Cardiac fibroblast (primary cell): ENCODE results near the gene SERTAD2.

Experiments used
- DNase-seq, 2 donors: peaks; one replicate each; pipeline versions ENCODE4 v3.0.0 to v3.0.0-alpha.2; 2010; ENCODE audit warnings: low read depth in 2 of 2
- H3K4me3 ChIP-seq, 2 donors: replicated peaks in 1 of 2; 1 replicate in 1 of 2; 2 replicates in 1 of 2; pipeline ENCODE4 v1.5.1; 2011; ENCODE audit warnings: low read depth in 2 of 2, low read length in 2 of 2, mild to moderate bottlenecking in 2 of 2, moderate library complexity in 1 of 2
- TF ChIP-seq, protein P1 (sequence below): IDR thresholded peaks from one replicate; pipeline ENCODE4 v1.5.1; 2011; ENCODE audit warnings: low read depth, mild to moderate bottlenecking, low read length, inconsistent platforms

SERTAD2 gene, protein sequence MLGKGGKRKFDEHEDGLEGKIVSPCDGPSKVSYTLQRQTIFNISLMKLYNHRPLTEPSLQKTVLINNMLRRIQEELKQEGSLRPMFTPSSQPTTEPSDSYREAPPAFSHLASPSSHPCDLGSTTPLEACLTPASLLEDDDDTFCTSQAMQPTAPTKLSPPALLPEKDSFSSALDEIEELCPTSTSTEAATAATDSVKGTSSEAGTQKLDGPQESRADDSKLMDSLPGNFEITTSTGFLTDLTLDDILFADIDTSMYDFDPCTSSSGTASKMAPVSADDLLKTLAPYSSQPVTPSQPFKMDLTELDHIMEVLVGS

GRCh38 chr2:64653109-64654062, at the start of gene SERTAD2:
Gene SERTAD2, minus strand, starts transcription at chr2:64653913. Its CDS starts 17,042 bp downstream, at chr2:64636871.
- peak within 1 kb of the TSS; percentile 82 to 91 for H3K4me3 ChIP-seq
- TF ChIP-seq, protein P1, sequence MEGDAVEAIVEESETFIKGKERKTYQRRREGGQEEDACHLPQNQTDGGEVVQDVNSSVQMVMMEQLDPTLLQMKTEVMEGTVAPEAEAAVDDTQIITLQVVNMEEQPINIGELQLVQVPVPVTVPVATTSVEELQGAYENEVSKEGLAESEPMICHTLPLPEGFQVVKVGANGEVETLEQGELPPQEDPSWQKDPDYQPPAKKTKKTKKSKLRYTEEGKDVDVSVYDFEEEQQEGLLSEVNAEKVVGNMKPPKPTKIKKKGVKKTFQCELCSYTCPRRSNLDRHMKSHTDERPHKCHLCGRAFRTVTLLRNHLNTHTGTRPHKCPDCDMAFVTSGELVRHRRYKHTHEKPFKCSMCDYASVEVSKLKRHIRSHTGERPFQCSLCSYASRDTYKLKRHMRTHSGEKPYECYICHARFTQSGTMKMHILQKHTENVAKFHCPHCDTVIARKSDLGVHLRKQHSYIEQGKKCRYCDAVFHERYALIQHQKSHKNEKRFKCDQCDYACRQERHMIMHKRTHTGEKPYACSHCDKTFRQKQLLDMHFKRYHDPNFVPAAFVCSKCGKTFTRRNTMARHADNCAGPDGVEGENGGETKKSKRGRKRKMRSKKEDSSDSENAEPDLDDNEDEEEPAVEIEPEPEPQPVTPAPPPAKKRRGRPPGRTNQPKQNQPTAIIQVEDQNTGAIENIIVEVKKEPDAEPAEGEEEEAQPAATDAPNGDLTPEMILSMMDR, result peak; percentile 23
- DNase-seq, result peak; percentile 84 to 94

DNA sequence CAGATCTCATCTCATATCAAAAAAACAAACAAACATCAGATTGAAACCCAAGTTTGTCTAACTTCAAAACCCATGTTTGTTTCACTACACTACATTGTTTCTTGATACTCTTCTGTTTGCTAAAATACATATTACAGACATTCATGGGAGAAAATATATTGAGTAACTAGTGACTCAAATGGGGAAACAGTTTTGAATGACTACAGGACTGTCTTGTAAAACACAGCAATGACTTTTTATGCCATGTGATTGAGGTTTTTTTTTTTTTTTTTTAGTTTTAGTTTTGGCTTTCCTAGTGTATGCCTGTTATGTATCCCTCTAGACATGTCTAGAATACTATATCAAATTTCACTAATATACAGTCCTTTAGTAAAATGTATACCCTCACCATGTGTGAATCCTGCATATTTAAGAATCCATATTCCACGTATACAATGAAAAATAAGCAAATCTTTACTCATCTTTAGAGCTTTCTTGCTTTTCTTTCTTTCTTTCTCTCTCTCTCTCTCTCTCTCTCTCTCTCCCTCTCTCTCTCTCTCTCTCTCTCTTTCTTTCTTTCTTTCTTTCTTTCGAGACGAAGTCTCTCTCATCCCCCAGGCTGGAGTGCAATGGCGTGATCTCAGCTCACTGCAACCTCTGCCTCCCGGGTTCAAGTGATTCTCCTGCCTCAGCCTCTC, 46.6 kb upstream of the SERTAD2 start:
- no peak overlapping the region for H3K4me3 ChIP-seq
- TF ChIP-seq, protein P1, result no peak
- peak; percentile 13 to 83 for DNase-seq

DNA sequence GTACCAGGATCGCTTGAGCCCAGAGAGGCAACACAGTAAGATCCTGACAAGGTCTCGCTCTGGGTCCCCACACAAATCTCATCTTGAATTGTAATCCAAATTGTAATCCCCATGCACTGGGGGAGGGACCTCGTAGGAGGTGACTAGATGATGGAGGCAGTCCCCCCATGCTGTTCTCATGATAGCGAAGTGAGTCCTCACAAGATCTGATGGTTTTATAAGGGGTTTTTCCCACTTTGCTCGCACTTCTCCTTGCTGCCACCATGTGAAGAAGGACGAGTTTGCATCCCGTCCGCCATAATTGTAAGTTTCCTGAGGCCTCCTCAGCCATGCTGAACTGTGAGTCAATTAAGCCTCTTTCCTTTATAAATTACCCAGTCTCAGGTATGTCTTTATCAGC, 46.0 kb upstream of the SERTAD2 start:
- no peak overlapping the region for H3K4me3 ChIP-seq
- TF ChIP-seq, protein P1, result no peak
- peak in 1 of 2 donors; percentile 14 for DNase-seq

DNA sequence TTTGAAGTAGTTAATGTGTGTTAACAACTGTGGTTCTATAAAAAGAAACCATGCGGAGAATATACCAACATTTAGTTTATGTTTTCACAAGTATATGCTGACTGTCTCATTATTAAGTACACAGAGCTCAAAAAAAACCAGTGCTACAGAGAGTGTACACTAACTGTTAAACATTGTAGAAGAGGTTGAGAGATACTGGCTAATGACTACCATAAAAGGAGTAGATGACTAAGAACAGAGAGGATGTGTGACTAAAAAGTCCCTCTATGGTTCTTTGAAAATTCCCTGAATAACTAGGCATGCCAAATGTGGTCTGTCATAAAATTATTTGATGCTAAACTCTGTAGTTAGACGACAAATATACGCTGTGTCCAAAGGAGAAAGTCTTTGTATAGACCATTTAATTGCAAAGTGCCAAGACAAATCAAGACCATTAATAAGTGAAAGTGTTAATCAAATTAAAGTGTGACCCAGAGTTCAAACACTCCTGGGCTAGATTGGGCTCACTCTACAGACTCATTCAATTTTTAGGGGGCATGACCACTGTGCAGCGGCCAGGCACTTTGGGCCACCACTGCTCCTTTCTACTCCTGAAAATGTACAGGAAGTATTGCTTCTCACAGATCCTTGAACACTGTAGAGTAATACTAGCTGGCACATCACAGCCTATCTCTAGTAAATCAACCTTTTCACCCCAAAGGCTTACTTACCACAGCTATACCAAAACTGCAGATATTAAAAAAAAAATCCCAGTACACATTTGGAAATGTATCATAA, 45.1 kb upstream of the SERTAD2 start:
- TF ChIP-seq, protein P1, result no peak
- peak; percentile 58 to 95 for DNase-seq
- no peak overlapping the region for H3K4me3 ChIP-seq

DNA sequence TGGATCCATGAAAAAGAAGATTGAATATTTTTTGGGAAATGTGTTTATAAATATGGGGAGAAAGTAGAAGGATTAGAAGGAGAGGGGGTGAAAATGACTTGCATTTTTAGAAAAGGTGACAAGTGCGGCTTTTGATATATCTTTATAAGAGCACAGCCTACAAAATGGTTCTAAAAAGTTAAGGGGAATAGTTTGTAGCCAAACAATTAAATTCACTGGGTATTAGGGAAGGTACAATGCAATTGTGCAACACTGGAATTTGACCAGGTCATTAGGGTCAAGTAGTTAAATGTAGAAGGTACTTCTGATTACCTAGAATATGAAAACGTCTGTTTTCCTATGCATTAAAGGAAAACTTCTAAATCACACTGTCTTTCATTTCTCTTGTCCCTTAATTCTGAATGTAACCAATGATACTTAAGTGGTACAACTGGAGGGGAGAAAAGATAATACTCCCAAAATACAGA, 44.5 kb upstream of the SERTAD2 start:
- H3K4me3 ChIP-seq, result no peak overlapping the region
- TF ChIP-seq, protein P1, result no peak
- no peak for DNase-seq
